Heart left ventricle (tissue), 16 donors: ENCODE results near the gene CCDC136. TPM values are rescaled to one million over a fixed set of nuclear protein-coding genes. Genes with fewer than 3 reads are reported as not detected.

ENCODE experiments used
- ATAC-seq, 4 donors: fragments of 200-7000 bp; cut with Tn5 transposase; one replicate each; pipeline ENCODE4 v1.9.1; 2020 to 2022; ENCODE audit warnings: moderate library complexity in 4 of 4, mild to moderate bottlenecking in 3 of 4, moderate number of reproducible peaks in 1 of 4
- DNase-seq, 5 donors: peaks; one replicate each; pipeline ENCODE4 v3.0.0-alpha.2; 2020
- H3K27ac ChIP-seq, 12 donors: fragments of 200-600 bp; sonication (generic) in 4 of 12; one replicate each; pipeline versions ENCODE4 v1.5.0 to v1.8.0; 2016 to 2022; ENCODE audit warnings: mild to moderate bottlenecking in 2 of 12
- H3K27me3 ChIP-seq, 9 donors: fragments of 200-600 bp; sonication (generic) in 2 of 9; one replicate each; pipeline versions ENCODE4 v1.5.1 to v1.8.0; 2016 to 2022; ENCODE audit warnings: mild to moderate bottlenecking in 3 of 9
- H3K36me3 ChIP-seq, 9 donors: fragments of 200-600 bp; sonication (generic) in 2 of 9; one replicate each; pipeline versions ENCODE4 v1.5.0 to v1.8.0; 2018 to 2022; ENCODE audit warnings: mild to moderate bottlenecking in 2 of 9
- H3K4me1 ChIP-seq, 12 donors: fragments of 200-600 bp; sonication (generic) in 4 of 12; one replicate each; pipeline versions ENCODE4 v1.5.0 to v1.8.0; 2016 to 2022; ENCODE audit warnings: mild to moderate bottlenecking in 3 of 12
- H3K4me3 ChIP-seq, 12 donors: fragments of 200-600 bp; sonication (generic) in 4 of 12; one replicate each; pipeline versions ENCODE4 v1.5.0 to v1.8.0; 2017 to 2022; ENCODE audit warnings: mild to moderate bottlenecking in 9 of 12, moderate library complexity in 4 of 12
- H3K9me3 ChIP-seq, 12 donors: fragments of 200-600 bp; sonication (generic) in 4 of 12; one replicate each; pipeline versions ENCODE4 v1.5.0 to v1.8.0; 2016 to 2022; ENCODE audit warnings: mild to moderate bottlenecking in 1 of 12
- CTCF ChIP-seq, 12 donors: fragments of 200-600 bp; sonication (generic) in 4 of 12; IDR thresholded peaks; one replicate each; pipeline versions ENCODE4 v1.5.0 to v1.8.0; 2018 to 2022; ENCODE audit warnings: antibody characterized with exemption in 12 of 12, mild to moderate bottlenecking in 5 of 12
- POLR2A ChIP-seq, 2 donors: fragments of 450-650 bp; IDR thresholded peaks; one replicate each; pipeline ENCODE4 v1.6.1; 2017; ENCODE audit warnings: antibody characterized with exemption in 2 of 2, mild to moderate bottlenecking in 2 of 2, moderate library complexity in 2 of 2
- WGBS, 4 donors: extraction: QIAGEN DNeasy Blood & Tissue Kit in 2 of 4; methylation state at CpG; one replicate each; pipeline versions ENCODE4 v1.1.5 to v1.1.7; 2013 to 2018; 5-methylcytosine and 5-hydroxymethylcytosine counted together
- intact Hi-C, 10 donors: fragments of 100-400 bp; cut with DNase I; formaldehyde crosslinking; loops; one replicate each; pipeline versions ENCODE4 v1.11.1 to v1.14.2; 2022
- polyA plus RNA-seq, 2 donors: library from polyadenylated mRNA; stranded (reverse); fragments of 200-250 nt; gene quantifications; one replicate each; pipeline ENCODE4 v1.2.3, GENCODE V29; 2013
- total RNA-seq, 9 donors: library from RNA; depleted of rRNA in 2 of 9; stranded (reverse); fragments of >200 nt in 2 of 9; fragmentation: NEBNext Ultra II Directional in 3 of 9; extraction: Animal tissue kit (Norgen Biotek cat#: 25700) in 3 of 9; gene quantifications; one replicate each; pipeline versions ENCODE4 v1.1.0 to v1.2.4, GENCODE V29; 2016 to 2023
- donor health status: ischemic (EF 13 %, LVEDD 7.1; RV severe dilation, severe dysfunction).
- donor health status: healthy with polysubstance abuse.
- donor health status: DM: no; HTN: yes; CAD: no.
- donor health status: DM: no; HTN: no; CAD: no.
- donor health status: ischemic (EF 25% LVEDD 6.9; RV normal size, moderate dysfunction).
- donor health status: ischemic (EF 25% LVEDD 5.7; RV mildly dilated, moderate dysfunction).
- donor health status: healthy.
- donor health status: DM: yes; HTN: yes; CAD: no.
- donor health status: ischemic (EF 35%, LVEDD 5.7; RV mildly dilated, moderate dysfunction).
- donor health status: nonischemic (EF 11% LVEDD 7.7; RV severe dilation, severe dysfunction).
- donor health status: DM: yes; HTN: yes; CAD: no.
- donor health status: PGD.
- donor health status: ischemic (EF 29% LVEDD 5.4; RV normal size, mild dysfunction).
- donor health status: nonischemic (EF 23%, LVEDD 6.1; RV moderate dilation, normal function).

Gene CCDC136
- total and polyA plus RNA-seq, 11 donors: 6.4 to 22.8 (median 10.4) TPM

DNA sequence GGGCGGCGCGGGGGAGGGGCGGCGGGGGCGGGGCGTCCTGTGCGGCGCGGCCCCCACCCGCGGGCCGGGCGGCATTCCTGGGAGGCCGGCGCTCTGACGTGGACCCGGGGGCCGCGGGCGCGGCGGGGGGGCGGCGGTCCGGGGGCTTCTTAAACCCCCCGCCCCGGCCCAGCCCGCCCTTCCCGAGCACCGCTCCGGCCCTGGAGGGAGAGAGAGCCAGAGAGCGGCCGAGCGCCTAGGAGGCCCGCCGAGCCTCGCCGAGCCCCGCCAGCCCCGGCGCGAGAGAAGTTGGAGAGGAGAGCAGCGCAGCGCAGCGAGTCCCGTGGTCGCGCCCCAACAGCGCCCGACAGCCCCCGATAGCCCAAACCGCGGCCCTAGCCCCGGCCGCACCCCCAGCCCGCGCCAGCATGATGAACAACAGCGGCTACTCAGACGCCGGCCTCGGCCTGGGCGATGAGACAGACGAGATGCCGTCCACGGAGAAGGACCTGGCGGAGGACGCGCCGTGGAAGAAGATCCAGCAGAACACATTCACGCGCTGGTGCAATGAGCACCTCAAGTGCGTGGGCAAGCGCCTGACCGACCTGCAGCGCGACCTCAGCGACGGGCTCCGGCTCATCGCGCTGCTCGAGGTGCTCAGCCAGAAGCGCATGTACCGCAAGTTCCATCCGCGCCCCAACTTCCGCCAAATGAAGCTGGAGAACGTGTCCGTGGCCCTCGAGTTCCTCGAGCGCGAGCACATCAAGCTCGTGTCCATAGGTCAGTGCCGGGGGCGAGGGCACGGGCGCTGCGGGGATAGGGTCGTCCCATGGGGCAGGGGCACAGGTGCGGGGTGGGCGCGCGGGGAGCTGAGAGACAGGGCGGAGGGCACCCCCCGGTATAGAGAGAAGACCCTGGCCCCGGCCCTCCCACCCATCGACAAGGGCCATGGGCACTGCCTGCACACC, 38.7 kb downstream of the CCDC136 start, which contains the start of gene FLNC:
Gene FLNC (plus strand): TSS at position 176 of the 947 bp plus-strand sequence. CDS start 232 bp downstream, at position 408.
- intact Hi-C loops: loop anchor here in 4 of 10 donors (2.0 to 5.0 kb wide), 5 partner anchors 37 to 93 kb away; partner anchors contain the start of genes CALU (in 3 of the 4) and CCDC136 (in 1 of the 4)
- TF ChIP-seq POLR2A (IDR thresholded peaks at IDR 0.05): peak; percentile 72 to 96
- TF ChIP-seq CTCF (IDR thresholded peaks at IDR 0.05): no peak
- ATAC-seq: peak in 2 of 4 donors; percentile 5 to 23

GRCh38 chr7:128831178-128831993, 39.6 kb downstream of the CCDC136 start:
- Histone ChIP-seq H3K27ac (peak overlapping the region; percentile 84 to 100 (median 96)), H3K27me3 (peaks cover 0 to 31% (median 0%) of the 10 kb centered on the region in 9 donors), H3K36me3 (peaks cover 0 to 20% (median 16%) of the 10 kb centered on the region in 9 donors), H3K4me1 (peaks cover 0 to 83% (median 52%) of the 10 kb centered on the region in 12 donors), H3K4me3 (peak overlapping the region; percentile 31 to 94 (median 80)), H3K9me3 (no peaks in the 10 kb centered on the region)
- intact Hi-C loops: loop anchor here in 4 of 10 donors (2.0 to 5.0 kb wide), 5 partner anchors 36 to 94 kb away; partner anchors contain the start of genes CALU (in 3 of the 4) and CCDC136 (in 1 of the 4)
- ATAC-seq (peak; percentile 18 to 35 (median 22)), DNase-seq (peak; percentile 72 to 83 (median 79))
- TF ChIP-seq CTCF (IDR thresholded peaks at IDR 0.05) (no peak), POLR2A (IDR thresholded peaks at IDR 0.05) (peak; percentile 39 to 61)
- WGBS, 4 donors: 3 to 21% (median 14%) methylated on average over 18 to 33 of the region's 33 CpGs

More for the DNA sequence above, 38.7 kb downstream of the CCDC136 start, which contains the start of gene FLNC:
- Histone ChIP-seq H3K9me3 (no peaks in the 10 kb centered on the region), H3K27ac (peak within 1 kb of the TSS; percentile 84 to 100 (median 96)), H3K27me3 (peaks cover 0 to 31% (median 0%) of the 10 kb centered on the region in 9 donors), H3K4me1 (peaks cover 0 to 76% (median 45%) of the 10 kb centered on the region in 12 donors), H3K36me3 (peaks cover 0 to 11% (median 7%) of the 10 kb centered on the region in 9 donors), H3K4me3 (peak within 1 kb of the TSS; percentile 31 to 94 (median 80))
- DNase-seq: peak; percentile 71 to 81 (median 78)
- WGBS, 4 donors: 1 to 4% (median 2%) methylated on average over 21 to 109 of the region's 109 CpGs

DNA sequence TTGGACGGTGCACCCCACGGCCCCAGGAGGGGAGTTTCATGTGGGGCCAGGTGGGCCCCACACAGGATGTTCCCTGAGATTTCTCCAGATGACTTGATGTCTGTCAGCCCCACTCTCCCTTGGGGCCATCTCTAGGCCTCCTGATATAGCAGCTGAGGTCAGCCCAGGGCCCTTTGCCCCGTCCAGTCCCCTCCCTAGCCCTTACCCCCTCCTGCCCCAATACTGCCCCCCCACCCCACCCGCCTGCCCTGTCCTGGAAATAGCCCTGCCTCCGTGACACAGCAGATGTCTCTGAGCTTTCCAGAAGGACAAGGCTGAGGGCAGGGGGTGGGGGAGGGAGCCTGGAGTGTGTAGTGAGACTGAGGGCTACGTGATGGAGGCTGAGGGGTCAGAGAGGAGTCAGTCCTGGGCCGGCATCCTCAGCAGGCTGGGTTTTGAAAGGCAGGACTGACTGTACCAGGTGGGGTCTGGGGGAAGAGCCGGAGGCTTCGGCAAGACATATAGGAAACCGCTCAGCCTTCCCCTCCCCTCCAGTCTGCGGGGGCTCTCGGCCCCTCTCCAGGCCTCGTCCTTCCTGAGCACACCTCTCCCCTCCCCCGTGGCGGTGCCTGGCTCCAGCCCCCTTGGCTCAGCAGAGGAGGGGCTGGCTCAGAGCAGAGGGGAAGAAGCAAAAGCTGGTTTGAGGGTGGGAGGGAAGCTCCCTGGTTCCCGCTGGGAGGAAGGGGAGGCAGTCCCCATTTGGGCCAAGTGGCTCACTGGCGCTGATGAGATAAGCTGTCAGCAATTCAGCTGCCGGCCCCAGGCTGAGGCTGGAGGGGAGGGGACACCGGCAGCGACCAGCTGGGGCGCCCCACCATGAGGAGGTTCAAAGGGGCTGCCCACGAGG, 40.5 kb downstream of the CCDC136 start:
- intact Hi-C loops: loop anchor here in 5 of 10 donors (2.0 to 5.0 kb wide), 6 partner anchors 31 to 95 kb away; partner anchors contain the start of genes CALU (in 3 of the 5), ATP6V1F (in 1 of the 5) and CCDC136 (in 1 of the 5)
- 4 to 13% (median 6%) methylated on average over 16 to 22 of the region's 22 CpGs for WGBS, 4 donors
- Histone ChIP-seq H3K4me3 (peak overlapping the region; percentile 31 to 94 (median 80)), H3K27ac (peak overlapping the region; percentile 84 to 100 (median 96)), H3K36me3 (peaks cover 0 to 28% (median 25%) of the 10 kb centered on the region in 9 donors), H3K27me3 (peaks cover 0 to 31% (median 0%) of the 10 kb centered on the region in 9 donors), H3K9me3 (no peaks in the 10 kb centered on the region), H3K4me1 (peaks cover 0 to 83% (median 54%) of the 10 kb centered on the region in 12 donors)
- TF ChIP-seq POLR2A (IDR thresholded peaks at IDR 0.05) (peak in 1 of 2 donors; percentile 24), CTCF (IDR thresholded peaks at IDR 0.05) (no peak)
- DNase-seq (peak; percentile 65 to 86 (median 76)), ATAC-seq (peak; percentile 14 to 32 (median 18))
